ENCODE results near the gene TMEM269.

- TF ChIP-seq CTCF (IDR thresholded peaks at IDR 0.05) (no peak), POLR2A (IDR thresholded peaks at IDR 0.05) (no peak), POLR2AphosphoS5 (IDR thresholded peaks at IDR 0.05) (no peak)
These were observed 56.8 kb downstream of the TMEM269 start for GRCh38 chr1:42841440-42842147.
